Endothelial cell (in vitro differentiated cells): ENCODE data around the gene P2RY14. TPM values are rescaled to one million over a fixed set of nuclear protein-coding genes. Genes with fewer than 3 reads are reported as not detected.

Source experiments
- DNase-seq: peaks from one replicate; pipeline ENCODE4 v3.0.0; 2021; ENCODE audit warnings: low spot score
- H3K27ac Mint-ChIP-seq: one replicate; pipeline ENCODE4 v1.8.0; 2021; ENCODE audit warnings: mixed read lengths, inconsistent platforms; ENCODE audit not compliant: unreplicated experiment
- H3K27me3 Mint-ChIP-seq: one replicate; pipeline ENCODE4 v1.8.0; 2021; ENCODE audit warnings: mild to moderate bottlenecking, moderate library complexity, mixed read lengths, inconsistent platforms; ENCODE audit not compliant: unreplicated experiment
- H3K36me3 Mint-ChIP-seq: one replicate; pipeline ENCODE4 v1.8.0; 2021; ENCODE audit warnings: mild to moderate bottlenecking, low read depth, mixed read lengths, inconsistent platforms; ENCODE audit not compliant: unreplicated experiment
- H3K4me1 Mint-ChIP-seq: one replicate; pipeline ENCODE4 v1.8.0; 2021; ENCODE audit warnings: mild to moderate bottlenecking, mixed read lengths, inconsistent platforms; ENCODE audit not compliant: unreplicated experiment
- H3K4me3 Mint-ChIP-seq: one replicate; pipeline ENCODE4 v1.8.0; 2021; ENCODE audit warnings: mild to moderate bottlenecking, mixed read lengths, inconsistent platforms; ENCODE audit not compliant: unreplicated experiment
- H3K9me3 Mint-ChIP-seq: one replicate; pipeline ENCODE4 v1.8.0; 2021; ENCODE audit warnings: mixed read lengths, inconsistent platforms; ENCODE audit not compliant: unreplicated experiment
- total RNA-seq: library from RNA; stranded (reverse); fragmentation: NEBNext Ultra II Directional; extraction: Animal tissue kit (Norgen Biotek cat#: 25700); gene quantifications from one replicate; pipeline ENCODE4 v1.2.1, GENCODE V29; 2021; ENCODE audit not compliant: unreplicated experiment
- TF ChIP-seq, protein P1 (sequence below): fragments of 200-600 bp; sonication (generic); IDR thresholded peaks from one replicate; pipeline ENCODE4 v1.5.0; 2021; ENCODE audit warnings: antibody characterized with exemption; ENCODE audit not compliant: unreplicated experiment

Gene P2RY14
- total RNA-seq, 1 donor from 2014 or later: 0.21 TPM

DNA sequence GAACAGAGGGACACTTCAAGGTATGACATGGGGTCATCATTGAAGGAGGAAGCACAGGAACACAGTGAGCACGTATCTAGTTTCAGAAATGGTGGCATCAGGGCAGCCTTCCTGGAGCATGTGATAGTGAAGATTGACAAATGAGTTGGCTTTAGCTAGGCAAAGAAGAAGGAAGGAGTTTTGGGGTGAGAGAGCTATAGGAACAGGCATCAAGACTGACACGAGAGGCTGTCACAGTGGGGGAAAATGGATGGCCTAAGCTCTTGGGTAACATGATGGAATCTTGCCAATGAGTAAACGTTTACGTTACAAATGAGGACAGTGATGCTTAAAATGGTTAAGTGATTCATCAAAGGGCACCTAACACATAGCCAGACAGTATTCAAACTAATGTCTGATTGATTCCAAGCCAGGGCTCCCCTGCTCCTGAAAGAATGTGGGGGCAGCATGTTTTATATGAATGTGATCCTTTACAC, 52.2 kb downstream of the P2RY14 start:
- no peak for DNase-seq
- TF ChIP-seq, protein P1, sequence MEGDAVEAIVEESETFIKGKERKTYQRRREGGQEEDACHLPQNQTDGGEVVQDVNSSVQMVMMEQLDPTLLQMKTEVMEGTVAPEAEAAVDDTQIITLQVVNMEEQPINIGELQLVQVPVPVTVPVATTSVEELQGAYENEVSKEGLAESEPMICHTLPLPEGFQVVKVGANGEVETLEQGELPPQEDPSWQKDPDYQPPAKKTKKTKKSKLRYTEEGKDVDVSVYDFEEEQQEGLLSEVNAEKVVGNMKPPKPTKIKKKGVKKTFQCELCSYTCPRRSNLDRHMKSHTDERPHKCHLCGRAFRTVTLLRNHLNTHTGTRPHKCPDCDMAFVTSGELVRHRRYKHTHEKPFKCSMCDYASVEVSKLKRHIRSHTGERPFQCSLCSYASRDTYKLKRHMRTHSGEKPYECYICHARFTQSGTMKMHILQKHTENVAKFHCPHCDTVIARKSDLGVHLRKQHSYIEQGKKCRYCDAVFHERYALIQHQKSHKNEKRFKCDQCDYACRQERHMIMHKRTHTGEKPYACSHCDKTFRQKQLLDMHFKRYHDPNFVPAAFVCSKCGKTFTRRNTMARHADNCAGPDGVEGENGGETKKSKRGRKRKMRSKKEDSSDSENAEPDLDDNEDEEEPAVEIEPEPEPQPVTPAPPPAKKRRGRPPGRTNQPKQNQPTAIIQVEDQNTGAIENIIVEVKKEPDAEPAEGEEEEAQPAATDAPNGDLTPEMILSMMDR: no peak
- H3K9me3 Mint-ChIP-seq: no peaks in the 10 kb centered on the region
- peaks cover 8% of the 10 kb centered on the region for H3K36me3 Mint-ChIP-seq
- no peak overlapping the region for H3K27ac Mint-ChIP-seq
- H3K27me3 Mint-ChIP-seq: peaks cover 1% of the 10 kb centered on the region
- H3K4me3 Mint-ChIP-seq: no peak overlapping the region
- H3K4me1 Mint-ChIP-seq: peaks cover 27% of the 10 kb centered on the region

DNA sequence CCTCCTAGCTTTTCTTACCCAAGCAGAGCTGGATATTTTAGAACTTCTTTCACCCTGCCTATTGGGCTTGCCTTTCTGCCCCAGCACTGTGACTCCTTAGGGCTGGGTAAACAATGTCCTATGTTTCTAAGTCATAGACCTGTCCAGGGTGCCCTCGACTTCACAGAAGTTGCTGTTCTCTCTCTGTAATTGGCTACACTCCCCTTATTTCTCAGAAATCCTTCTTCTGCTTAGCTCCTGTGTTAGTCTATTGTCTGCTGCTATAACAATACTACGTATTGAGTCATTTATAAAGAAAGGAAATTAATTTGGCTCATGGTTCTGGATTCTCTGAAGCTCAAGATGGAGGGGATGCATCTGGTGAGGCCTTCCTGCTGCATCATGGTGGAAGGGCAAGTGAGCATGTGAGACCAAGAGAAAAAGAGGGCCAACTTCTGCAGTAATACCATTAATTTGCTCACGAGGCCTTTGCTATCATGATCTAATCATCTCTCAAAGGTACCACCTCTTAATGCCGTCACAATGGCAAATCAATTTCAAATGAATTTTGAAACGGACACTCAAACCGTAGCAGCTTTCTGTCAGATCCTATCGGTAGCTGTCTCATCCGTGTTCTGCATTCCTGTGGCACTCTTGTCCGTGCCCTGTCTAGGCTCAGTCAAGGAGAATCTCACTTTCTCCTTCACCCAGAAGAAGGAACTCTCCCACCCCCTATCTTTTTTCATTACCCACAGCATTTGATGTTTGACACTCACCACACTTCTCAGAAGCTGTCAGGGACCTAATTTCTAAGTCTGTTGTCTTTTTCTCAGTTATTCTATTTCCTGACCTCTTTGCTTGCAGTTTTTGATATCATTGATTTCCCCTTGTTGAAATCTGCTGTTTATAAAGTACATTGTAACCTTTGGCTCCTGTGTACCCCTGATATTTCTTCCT, 53.0 kb downstream of the P2RY14 start:
- TF ChIP-seq, protein P1: no peak
- H3K9me3 Mint-ChIP-seq: peaks cover 6% of the 10 kb centered on the region
- H3K4me3 Mint-ChIP-seq: no peak overlapping the region
- peaks cover 19% of the 10 kb centered on the region for H3K4me1 Mint-ChIP-seq
- peaks cover 14% of the 10 kb centered on the region for H3K36me3 Mint-ChIP-seq
- H3K27ac Mint-ChIP-seq: no peak overlapping the region
- DNase-seq: no peak
- peaks cover 5% of the 10 kb centered on the region for H3K27me3 Mint-ChIP-seq

GRCh38 chr3:151224268-151224866, 54.0 kb downstream of the P2RY14 start:
- Mint-ChIP-seq H3K9me3 (peaks cover 6% of the 10 kb centered on the region), H3K4me1 (peaks cover 16% of the 10 kb centered on the region), H3K27ac (no peak overlapping the region), H3K36me3 (peaks cover 14% of the 10 kb centered on the region), H3K27me3 (peaks cover 5% of the 10 kb centered on the region), H3K4me3 (no peak overlapping the region)
- no peak for DNase-seq
- TF ChIP-seq, protein P1: no peak

DNA sequence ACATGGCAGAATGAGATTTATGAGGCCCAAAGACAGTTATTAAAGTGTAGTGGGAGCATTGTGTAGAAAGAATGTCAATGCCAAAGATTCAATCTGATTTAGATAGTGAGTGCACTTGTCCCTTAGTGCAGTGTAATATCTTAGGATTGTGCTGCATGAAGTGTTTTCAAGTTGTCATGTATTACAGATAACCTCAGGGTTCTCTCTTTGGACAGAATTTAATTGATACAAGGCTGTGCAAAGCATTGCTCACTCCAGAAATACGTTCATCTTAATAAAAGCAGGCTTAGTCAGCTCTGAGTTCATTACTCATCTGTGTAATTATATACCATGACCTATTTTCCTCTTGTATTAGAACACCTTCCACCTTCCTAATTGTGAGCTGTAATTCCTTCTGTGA, 59.3 kb downstream of the P2RY14 start:
- peaks cover 4% of the 10 kb centered on the region for H3K27me3 Mint-ChIP-seq
- H3K27ac Mint-ChIP-seq: no peak overlapping the region
- H3K4me3 Mint-ChIP-seq: no peak overlapping the region
- TF ChIP-seq, protein P1: no peak
- no peak for DNase-seq
- H3K4me1 Mint-ChIP-seq: peaks cover 12% of the 10 kb centered on the region
- H3K36me3 Mint-ChIP-seq: peaks cover 14% of the 10 kb centered on the region
- H3K9me3 Mint-ChIP-seq: peaks cover 6% of the 10 kb centered on the region

- peaks cover 4% of the 10 kb centered on the region for H3K27me3 Mint-ChIP-seq
- no peak for DNase-seq
- H3K27ac Mint-ChIP-seq: no peak overlapping the region
- peaks cover 18% of the 10 kb centered on the region for H3K4me1 Mint-ChIP-seq
- peaks cover 6% of the 10 kb centered on the region for H3K9me3 Mint-ChIP-seq
- peaks cover 14% of the 10 kb centered on the region for H3K36me3 Mint-ChIP-seq
- TF ChIP-seq, protein P1: no peak
- H3K4me3 Mint-ChIP-seq: no peak overlapping the region
These were observed 60.2 kb downstream of the P2RY14 start for GRCh38 chr3:151218136-151218535.
